Osteocyte (in vitro differentiated cells): ENCODE results near the gene LRRC57. TPM values are rescaled to one million over a fixed set of nuclear protein-coding genes. Genes with fewer than 3 reads are reported as not detected.

Experiments
- DNase-seq: peaks from one replicate; pipeline ENCODE4 v3.0.0; 2021; ENCODE audit warnings: mixed read lengths; ENCODE audit not compliant: unreplicated experiment; ENCODE audit errors: extremely low spot score
- H3K27ac Mint-ChIP-seq: one replicate; pipeline ENCODE4 v1.8.0; 2021; ENCODE audit warnings: mild to moderate bottlenecking, mixed read lengths; ENCODE audit not compliant: unreplicated experiment
- H3K27me3 Mint-ChIP-seq: one replicate; pipeline ENCODE4 v1.8.0; 2021; ENCODE audit warnings: mixed read lengths; ENCODE audit not compliant: unreplicated experiment
- H3K36me3 Mint-ChIP-seq: one replicate; pipeline ENCODE4 v1.8.0; 2021; ENCODE audit warnings: mixed read lengths; ENCODE audit not compliant: unreplicated experiment
- H3K4me1 Mint-ChIP-seq: one replicate; pipeline ENCODE4 v1.8.0; 2021; ENCODE audit warnings: mixed read lengths; ENCODE audit not compliant: unreplicated experiment
- H3K4me3 Mint-ChIP-seq: one replicate; pipeline ENCODE4 v1.8.0; 2021; ENCODE audit warnings: mild to moderate bottlenecking, moderate library complexity, mixed read lengths; ENCODE audit not compliant: unreplicated experiment
- H3K9me3 Mint-ChIP-seq: one replicate; pipeline ENCODE4 v1.8.0; 2021; ENCODE audit warnings: mixed read lengths; ENCODE audit not compliant: unreplicated experiment
- CTCF ChIP-seq: fragments of 200-600 bp; sonication (generic); IDR thresholded peaks from 2 replicates; pipeline ENCODE4 v1.5.0; 2021; ENCODE audit warnings: antibody characterized with exemption, mild to moderate bottlenecking, moderate library complexity
- total RNA-seq: library from RNA; stranded (reverse); gene quantifications from 2 replicates; pipeline ENCODE4 v1.2.1, GENCODE V29; 2021

Gene LRRC57
- total RNA-seq, 1 donor from 2014 or later: 38.9 TPM

GRCh38 chr15:42523331-42523730 lies 25.3 kb downstream of the LRRC57 start:
- no peaks in the 10 kb centered on the region for H3K9me3 Mint-ChIP-seq
- TF ChIP-seq CTCF: no peak
- H3K27me3 Mint-ChIP-seq: no peaks in the 10 kb centered on the region
- peaks cover 22% of the 10 kb centered on the region for H3K36me3 Mint-ChIP-seq
- H3K4me3 Mint-ChIP-seq: no peak overlapping the region
- H3K4me1 Mint-ChIP-seq: no peaks in the 10 kb centered on the region
- no peak for DNase-seq
- no peak overlapping the region for H3K27ac Mint-ChIP-seq

GRCh38 chr15:42511007-42511391 lies 37.6 kb downstream of the LRRC57 start:
- no peak overlapping the region for H3K4me3 Mint-ChIP-seq
- TF ChIP-seq CTCF: no peak

GRCh38 chr15:42510258-42511006 lies 38.2 kb downstream of the LRRC57 start:
- Mint-ChIP-seq H3K4me3 (no peak overlapping the region), H3K9me3 (no peaks in the 10 kb centered on the region), H3K4me1 (peaks cover 5% of the 10 kb centered on the region), H3K27ac (no peak overlapping the region), H3K27me3 (no peaks in the 10 kb centered on the region), H3K36me3 (peaks cover 18% of the 10 kb centered on the region)
- no peak for DNase-seq
- TF ChIP-seq CTCF: no peak

More at GRCh38 chr15:42511007-42511391, 37.6 kb downstream of the LRRC57 start:
- Mint-ChIP-seq H3K9me3 (no peaks in the 10 kb centered on the region), H3K27me3 (no peaks in the 10 kb centered on the region), H3K27ac (no peak overlapping the region), H3K36me3 (peaks cover 23% of the 10 kb centered on the region), H3K4me1 (peaks cover 2% of the 10 kb centered on the region)
- no peak for DNase-seq

GRCh38 chr15:42508263-42508690 lies 40.3 kb downstream of the LRRC57 start:
- no peak overlapping the region for H3K27ac Mint-ChIP-seq
- no peak for DNase-seq
- no peak for TF ChIP-seq CTCF
- H3K4me3 Mint-ChIP-seq: no peak overlapping the region
- H3K27me3 Mint-ChIP-seq: no peaks in the 10 kb centered on the region
- peaks cover 16% of the 10 kb centered on the region for H3K4me1 Mint-ChIP-seq
- H3K9me3 Mint-ChIP-seq: no peaks in the 10 kb centered on the region
- peaks cover 8% of the 10 kb centered on the region for H3K36me3 Mint-ChIP-seq

- no peak overlapping the region for H3K27ac Mint-ChIP-seq
- no peaks in the 10 kb centered on the region for H3K27me3 Mint-ChIP-seq
- no peak for DNase-seq
- no peaks in the 10 kb centered on the region for H3K9me3 Mint-ChIP-seq
- H3K4me3 Mint-ChIP-seq: no peak overlapping the region
- H3K4me1 Mint-ChIP-seq: peaks cover 16% of the 10 kb centered on the region
- H3K36me3 Mint-ChIP-seq: peaks cover 2% of the 10 kb centered on the region
- TF ChIP-seq CTCF: no peak
Measured at GRCh38 chr15:42507514-42507913, 41.1 kb downstream of the LRRC57 start.
